Neural progenitor cell (in vitro differentiated cells): ENCODE results near the gene ABCC5. TPM values are rescaled to one million over a fixed set of nuclear protein-coding genes. Genes with fewer than 3 reads are reported as not detected.
"Not testable (repeated sequence)": the region's sequence is repeated elsewhere in the genome, so short reads cannot be mapped to it uniquely, and the experiment has no call there.

Experiments used
- DNase-seq: peaks from one replicate; pipeline ENCODE4 v3.0.0-alpha.2; 2016; ENCODE audit warnings: low spot score
- H2AFZ ChIP-seq: fragments of 200-600 bp; sonication (generic); replicated peaks from 2 replicates; pipeline ENCODE4 v1.6.1; 2016; ENCODE audit warnings: antibody characterized with exemption
- H3F3A ChIP-seq: fragments of 200-600 bp; sonication (generic); 2 replicates; pipeline ENCODE4 v1.6.1; 2016; ENCODE audit warnings: antibody characterized with exemption, low read depth
- H3K27ac ChIP-seq: fragments of 200-600 bp; sonication (generic); 2 replicates; pipeline ENCODE4 v1.5.1; 2016; ENCODE audit warnings: mild to moderate bottlenecking
- H3K27me3 ChIP-seq: fragments of 200-600 bp; sonication (generic); 2 replicates; pipeline ENCODE4 v1.6.1; 2016; ENCODE audit warnings: mild to moderate bottlenecking, moderate library complexity
- H3K36me3 ChIP-seq: fragments of 200-600 bp; sonication (generic); 2 replicates; pipeline ENCODE4 v1.5.1; 2016
- H3K4me1 ChIP-seq: fragments of 200-600 bp; sonication (generic); 2 replicates; pipeline ENCODE4 v1.6.1; 2016; ENCODE audit warnings: mixed run types
- H3K4me2 ChIP-seq: fragments of 200-600 bp; sonication (generic); 2 replicates; pipeline ENCODE4 v1.6.1; 2016
- H3K4me3 ChIP-seq: fragments of 200-600 bp; sonication (generic); 2 replicates; pipeline ENCODE4 v1.5.1; 2016
- H3K79me2 ChIP-seq: fragments of 200-600 bp; sonication (generic); 2 replicates; pipeline ENCODE4 v1.6.1; 2016; ENCODE audit warnings: low read depth
- H3K9ac ChIP-seq: fragments of 200-600 bp; sonication (generic); 2 replicates; pipeline ENCODE4 v1.6.1; 2016
- H3K9me3 ChIP-seq: fragments of 200-600 bp; sonication (generic); 2 replicates; pipeline ENCODE4 v1.5.1; 2016; ENCODE audit warnings: low read depth
- H4K20me1 ChIP-seq: fragments of 200-600 bp; sonication (generic); 2 replicates; pipeline ENCODE4 v1.6.1; 2016; ENCODE audit warnings: low read depth
- H3K27ac Mint-ChIP-seq: 3 replicates; pipeline ENCODE4 v1.8.0; 2021; ENCODE audit warnings: mixed read lengths
- H3K27me3 Mint-ChIP-seq: 2 replicates; pipeline ENCODE4 v1.8.0; 2022; ENCODE audit warnings: low read depth, mild to moderate bottlenecking, inconsistent platforms, moderate library complexity, mixed read lengths; ENCODE audit not compliant: insufficient read depth
- H3K36me3 Mint-ChIP-seq: 3 replicates; pipeline ENCODE4 v1.8.0; 2021; ENCODE audit warnings: mixed read lengths
- H3K4me1 Mint-ChIP-seq: 3 replicates; pipeline ENCODE4 v1.8.0; 2021; ENCODE audit warnings: mixed read lengths
- H3K4me3 Mint-ChIP-seq: 3 replicates; pipeline ENCODE4 v1.8.0; 2021; ENCODE audit warnings: mild to moderate bottlenecking, moderate library complexity, mixed read lengths
- H3K9me3 Mint-ChIP-seq: 3 replicates; pipeline ENCODE4 v1.8.0; 2020; ENCODE audit warnings: mixed read lengths
- CTCF ChIP-seq: fragments of 200-600 bp; sonication (generic); IDR thresholded peaks from 2 replicates; pipeline ENCODE4 v1.5.1; 2017; ENCODE audit warnings: antibody characterized with exemption, mild to moderate bottlenecking
- EZH2 ChIP-seq: fragments of 200-600 bp; sonication (generic); IDR thresholded peaks from 2 replicates; pipeline ENCODE4 v1.6.1; 2017; ENCODE audit warnings: antibody characterized with exemption, mild to moderate bottlenecking, moderate library complexity
- EZH2phosphoT487 ChIP-seq: fragments of 200-600 bp; sonication (generic); IDR thresholded peaks from 2 replicates; pipeline ENCODE4 v1.6.1; 2017; ENCODE audit warnings: antibody characterized with exemption
- total RNA-seq: library from RNA; depleted of rRNA; stranded (reverse); fragments of >200 nt; gene quantifications from 2 replicates; pipeline ENCODE4 v1.2.3, GENCODE V29; 2015; ENCODE audit warnings: low replicate concordance

The ABCC5 gene
- total RNA-seq, 1 donor from 2014 or later, result 34.0 TPM

GRCh38 chr3:184045995-184046394 is 28.3 kb upstream of the ABCC5 start:
- H3K36me3 ChIP-seq, result no peaks in the 10 kb centered on the region
- Mint-ChIP-seq H3K4me1 (no peaks in the 10 kb centered on the region), H3K9me3 (no peaks in the 10 kb centered on the region), H3K27me3 (peaks cover 6% of the 10 kb centered on the region), H3K36me3 (no peaks in the 10 kb centered on the region), H3K27ac (no peak overlapping the region), H3K4me3 (no peak overlapping the region)
- H3K79me2 ChIP-seq, result no peaks in the 10 kb centered on the region
- H3K9ac ChIP-seq, result no peak overlapping the region
- no peaks in the 10 kb centered on the region for H4K20me1 ChIP-seq
- H3K9me3 ChIP-seq, result no peaks in the 10 kb centered on the region
- DNase-seq, result no peak
- no peak overlapping the region for H3K4me3 ChIP-seq
- H3K4me1 ChIP-seq, result no peaks in the 10 kb centered on the region
- no peak overlapping the region for H3K27ac ChIP-seq
- no peaks in the 10 kb centered on the region for H3F3A ChIP-seq
- H3K4me2 ChIP-seq, result no peak overlapping the region
- H3K27me3 ChIP-seq, result no peaks in the 10 kb centered on the region
- no peak overlapping the region for H2AFZ ChIP-seq
- TF ChIP-seq EZH2 (no peak), CTCF (no peak), EZH2phosphoT487 (no peak)

GRCh38 chr3:184042617-184043016 is 24.9 kb upstream of the ABCC5 start:
- Histone ChIP-seq H3K79me2 (no peaks in the 10 kb centered on the region), H3K9ac (no peak overlapping the region), H4K20me1 (no peaks in the 10 kb centered on the region), H3K27me3 (no peaks in the 10 kb centered on the region), H3K4me2 (no peak overlapping the region), H3K4me3 (no peak overlapping the region), H2AFZ (no peak overlapping the region), H3F3A (no peaks in the 10 kb centered on the region), H3K27ac (no peak overlapping the region), H3K36me3 (no peaks in the 10 kb centered on the region), H3K4me1 (no peaks in the 10 kb centered on the region), H3K9me3 (no peaks in the 10 kb centered on the region)
- TF ChIP-seq CTCF (no peak), EZH2 (no peak), EZH2phosphoT487 (no peak)
- Mint-ChIP-seq H3K9me3 (no peaks in the 10 kb centered on the region), H3K4me3 (no peak overlapping the region), H3K36me3 (no peaks in the 10 kb centered on the region), H3K4me1 (peaks cover 7% of the 10 kb centered on the region), H3K27ac (no peak overlapping the region), H3K27me3 (peaks cover 5% of the 10 kb centered on the region)
- DNase-seq, result no peak

DNA sequence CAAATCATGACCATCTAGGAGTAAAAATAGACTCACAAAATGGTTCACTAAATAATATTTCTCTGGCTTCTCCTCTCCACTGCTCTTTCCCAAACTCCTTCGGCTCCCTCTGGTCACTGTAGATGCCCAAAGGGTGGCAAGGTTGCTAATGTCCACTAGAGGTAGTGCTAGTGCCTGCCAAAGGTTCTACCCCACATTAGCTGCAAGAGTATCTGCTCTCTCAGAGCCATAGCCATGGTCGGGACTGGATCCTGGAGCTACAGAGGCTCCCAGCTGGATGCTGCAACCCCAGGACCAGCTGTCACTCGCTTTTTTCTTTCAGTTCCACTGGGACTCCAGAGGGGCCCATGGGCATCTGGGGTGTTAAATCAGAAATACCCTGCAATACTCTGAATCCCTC is 22.3 kb upstream of the ABCC5 start:
- Mint-ChIP-seq H3K4me1 (peaks cover 7% of the 10 kb centered on the region), H3K27me3 (peaks cover 2% of the 10 kb centered on the region), H3K9me3 (no peaks in the 10 kb centered on the region), H3K27ac (no peak overlapping the region), H3K36me3 (no peaks in the 10 kb centered on the region), H3K4me3 (no peak overlapping the region)
- peak; percentile 39 for DNase-seq
- Histone ChIP-seq H3K27me3 (no peaks in the 10 kb centered on the region), H3K9ac (no peak overlapping the region), H3K79me2 (no peaks in the 10 kb centered on the region), H2AFZ (no peak overlapping the region), H3K4me1 (no peaks in the 10 kb centered on the region), H3K4me2 (no peak overlapping the region), H3K9me3 (no peaks in the 10 kb centered on the region), H4K20me1 (no peaks in the 10 kb centered on the region), H3K4me3 (no peak overlapping the region), H3K36me3 (no peaks in the 10 kb centered on the region), H3F3A (no peaks in the 10 kb centered on the region), H3K27ac (no peak overlapping the region)
- TF ChIP-seq CTCF, result peak; percentile 50
- no peak for TF ChIP-seq EZH2phosphoT487

DNA sequence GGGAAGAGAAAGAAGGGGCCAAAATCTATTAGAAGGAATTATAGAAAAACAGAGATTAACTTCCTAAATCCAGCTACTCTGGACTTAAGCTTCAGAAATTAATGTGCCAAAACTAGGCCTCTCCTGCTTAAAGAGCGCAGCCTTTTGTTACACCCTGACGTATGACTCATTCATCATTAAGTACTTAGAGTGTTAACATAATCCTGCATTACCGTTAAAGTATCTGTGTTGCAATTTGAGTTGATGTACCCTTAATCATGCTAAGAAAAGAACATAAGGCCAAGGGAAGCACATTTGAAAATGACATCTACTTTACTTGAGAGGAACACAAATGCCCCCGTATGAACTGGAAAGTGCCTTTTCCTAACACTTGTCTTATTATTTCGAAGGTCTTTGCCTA is 21.7 kb upstream of the ABCC5 start:
- H3K27me3 ChIP-seq, result no peaks in the 10 kb centered on the region
- H3K4me1 ChIP-seq, result no peaks in the 10 kb centered on the region
- H3K27ac Mint-ChIP-seq, result no peak overlapping the region
- no peak overlapping the region for H3K4me3 ChIP-seq
- H3K4me1 Mint-ChIP-seq, result peaks cover 7% of the 10 kb centered on the region
- H3K27me3 Mint-ChIP-seq, result peaks cover 2% of the 10 kb centered on the region
- no peak overlapping the region for H3K27ac ChIP-seq
- no peaks in the 10 kb centered on the region for H3K79me2 ChIP-seq
- H3K36me3 Mint-ChIP-seq, result no peaks in the 10 kb centered on the region
- H3F3A ChIP-seq, result no peaks in the 10 kb centered on the region
- H4K20me1 ChIP-seq, result no peaks in the 10 kb centered on the region
- H3K4me3 Mint-ChIP-seq, result no peak overlapping the region
- no peaks in the 10 kb centered on the region for H3K36me3 ChIP-seq
- no peaks in the 10 kb centered on the region for H3K9me3 ChIP-seq
- no peak overlapping the region for H3K4me2 ChIP-seq
- TF ChIP-seq EZH2 (no peak), EZH2phosphoT487 (no peak), CTCF (no peak)
- no peak for DNase-seq
- H3K9ac ChIP-seq, result no peak overlapping the region
- H2AFZ ChIP-seq, result no peak overlapping the region
- H3K9me3 Mint-ChIP-seq, result no peaks in the 10 kb centered on the region

DNA sequence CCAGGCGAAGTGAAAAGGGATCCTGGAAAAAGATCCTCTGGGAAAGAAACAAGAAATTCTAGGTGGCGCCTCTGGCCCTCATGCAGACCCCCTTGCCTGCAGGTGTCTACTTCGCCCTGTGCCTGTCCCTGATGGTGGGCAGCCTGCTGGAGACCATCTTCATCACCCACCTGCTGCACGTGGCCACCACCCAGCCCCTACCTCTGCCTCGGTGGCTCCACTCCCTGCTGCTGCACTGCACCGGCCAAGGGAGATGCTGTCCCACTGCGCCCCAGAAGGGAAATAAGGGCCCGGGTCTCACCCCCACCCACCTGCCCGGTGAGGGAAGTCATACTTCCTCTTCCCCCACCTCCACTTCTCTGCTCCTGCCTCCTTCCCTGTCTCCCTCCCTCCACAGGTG is 20.6 kb upstream of the ABCC5 start:
- not testable (repeated sequence) for DNase-seq, H3K4me3 ChIP-seq, H3K79me2 ChIP-seq, H3K27me3 ChIP-seq, H2AFZ ChIP-seq, H3K9ac ChIP-seq, H3K9me3 Mint-ChIP-seq, H3K36me3 Mint-ChIP-seq, H3K4me1 Mint-ChIP-seq, H3K4me1 ChIP-seq, H3F3A ChIP-seq, H3K27ac ChIP-seq, H3K4me2 ChIP-seq, H4K20me1 ChIP-seq, H3K36me3 ChIP-seq, H3K4me3 Mint-ChIP-seq, H3K27ac Mint-ChIP-seq, H3K27me3 Mint-ChIP-seq, H3K9me3 ChIP-seq
